HEK293 (cell line): ENCODE measurements around the gene GRIK2.

Experiments
- KLF9 ChIP-seq: fragments of 450-650 bp; formaldehyde crosslinking; IDR thresholded peaks from 2 replicates; pipeline ENCODE4 v1.5.1; 2016; ENCODE audit warnings: missing biosample characterization, missing genetic modification characterization, low read depth
- MEIS1 ChIP-seq: sonication (generic); formaldehyde crosslinking; IDR thresholded peaks from 2 replicates; pipeline ENCODE4 v1.8.1; 2022; ENCODE audit warnings: missing genetic modification reagents, mild to moderate bottlenecking, borderline replicate concordance
- TCF7L2 ChIP-seq: IDR thresholded peaks from 2 replicates; pipeline ENCODE4 v1.6.1; 2011; ENCODE audit warnings: low read depth, mild to moderate bottlenecking, inconsistent platforms, low read length, moderate library complexity, borderline replicate concordance
- ZNF211 ChIP-seq: fragments of 450-650 bp; formaldehyde crosslinking; IDR thresholded peaks from 2 replicates; pipeline ENCODE4 v1.5.1; 2016; ENCODE audit warnings: low read depth, missing biosample characterization, missing genetic modification characterization
- ZNF239 ChIP-seq: fragments of 450-650 bp; formaldehyde crosslinking; IDR thresholded peaks from 2 replicates; pipeline ENCODE4 v1.5.1; 2016; ENCODE audit warnings: missing biosample characterization, missing genetic modification characterization
- ZNF837 ChIP-seq: fragments of 450-650 bp; formaldehyde crosslinking; IDR thresholded peaks from 2 replicates; pipeline ENCODE4 v1.5.1; 2016; ENCODE audit warnings: missing biosample characterization, missing genetic modification characterization
- ZSCAN16 ChIP-seq: fragments of 450-650 bp; formaldehyde crosslinking; IDR thresholded peaks from 2 replicates; pipeline ENCODE4 v1.5.1; 2016; ENCODE audit warnings: missing biosample characterization, missing genetic modification characterization
- TF ChIP-seq, protein P1 (sequence below): fragments of 450-650 bp; formaldehyde crosslinking; IDR thresholded peaks from 2 replicates; pipeline ENCODE4 v1.5.1; 2016; ENCODE audit warnings: missing biosample characterization, missing genetic modification characterization
- TF ChIP-seq, protein P2 (sequence below): fragments of 450-650 bp; formaldehyde crosslinking; IDR thresholded peaks from 2 replicates; pipeline ENCODE4 v1.5.1; 2016; ENCODE audit warnings: missing biosample characterization, missing genetic modification characterization
- TF ChIP-seq, protein P3 (sequence below): fragments of 450-650 bp; formaldehyde crosslinking; IDR thresholded peaks from 2 replicates; pipeline ENCODE4 v1.5.1; 2017; ENCODE audit warnings: missing biosample characterization, missing genetic modification characterization

DNA sequence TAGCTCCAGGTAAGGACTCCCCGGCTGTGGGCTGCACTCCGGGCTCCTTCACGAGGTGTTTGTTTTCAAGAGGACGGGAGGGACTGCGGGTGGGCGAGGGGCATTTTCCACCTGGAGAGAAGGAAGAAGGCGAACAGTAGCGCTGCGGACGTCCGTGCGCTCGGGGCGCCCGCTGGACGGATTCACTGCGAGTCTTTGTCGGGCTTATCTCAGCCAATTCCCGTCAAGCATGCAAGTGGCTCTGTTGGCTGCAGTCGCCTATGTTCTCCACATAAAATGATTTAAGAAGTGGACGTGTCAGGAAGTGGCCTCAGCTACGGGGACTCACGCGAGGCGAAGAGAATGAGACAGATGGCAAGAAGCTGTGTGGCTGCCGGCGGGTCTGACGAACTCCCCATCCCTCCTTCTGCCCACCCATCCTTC lies 332 bp downstream of the GRIK2 start:
- TF ChIP-seq MEIS1 (CRISPR knock-in tag), result no peak
- TF ChIP-seq TCF7L2, result no peak
- TF ChIP-seq, protein P1, sequence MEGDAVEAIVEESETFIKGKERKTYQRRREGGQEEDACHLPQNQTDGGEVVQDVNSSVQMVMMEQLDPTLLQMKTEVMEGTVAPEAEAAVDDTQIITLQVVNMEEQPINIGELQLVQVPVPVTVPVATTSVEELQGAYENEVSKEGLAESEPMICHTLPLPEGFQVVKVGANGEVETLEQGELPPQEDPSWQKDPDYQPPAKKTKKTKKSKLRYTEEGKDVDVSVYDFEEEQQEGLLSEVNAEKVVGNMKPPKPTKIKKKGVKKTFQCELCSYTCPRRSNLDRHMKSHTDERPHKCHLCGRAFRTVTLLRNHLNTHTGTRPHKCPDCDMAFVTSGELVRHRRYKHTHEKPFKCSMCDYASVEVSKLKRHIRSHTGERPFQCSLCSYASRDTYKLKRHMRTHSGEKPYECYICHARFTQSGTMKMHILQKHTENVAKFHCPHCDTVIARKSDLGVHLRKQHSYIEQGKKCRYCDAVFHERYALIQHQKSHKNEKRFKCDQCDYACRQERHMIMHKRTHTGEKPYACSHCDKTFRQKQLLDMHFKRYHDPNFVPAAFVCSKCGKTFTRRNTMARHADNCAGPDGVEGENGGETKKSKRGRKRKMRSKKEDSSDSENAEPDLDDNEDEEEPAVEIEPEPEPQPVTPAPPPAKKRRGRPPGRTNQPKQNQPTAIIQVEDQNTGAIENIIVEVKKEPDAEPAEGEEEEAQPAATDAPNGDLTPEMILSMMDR (tag by site-specific recombination), result no peak
- TF ChIP-seq, protein P2, sequence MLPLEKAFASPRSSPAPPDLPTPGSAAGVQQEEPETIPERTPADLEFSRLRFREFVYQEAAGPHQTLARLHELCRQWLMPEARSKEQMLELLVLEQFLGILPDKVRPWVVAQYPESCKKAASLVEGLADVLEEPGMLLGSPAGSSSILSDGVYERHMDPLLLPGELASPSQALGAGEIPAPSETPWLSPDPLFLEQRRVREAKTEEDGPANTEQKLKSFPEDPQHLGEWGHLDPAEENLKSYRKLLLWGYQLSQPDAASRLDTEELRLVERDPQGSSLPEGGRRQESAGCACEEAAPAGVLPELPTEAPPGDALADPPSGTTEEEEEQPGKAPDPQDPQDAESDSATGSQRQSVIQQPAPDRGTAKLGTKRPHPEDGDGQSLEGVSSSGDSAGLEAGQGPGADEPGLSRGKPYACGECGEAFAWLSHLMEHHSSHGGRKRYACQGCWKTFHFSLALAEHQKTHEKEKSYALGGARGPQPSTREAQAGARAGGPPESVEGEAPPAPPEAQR (tag by site-specific recombination), result no peak
- no peak for TF ChIP-seq ZNF211
- TF ChIP-seq, protein P3, sequence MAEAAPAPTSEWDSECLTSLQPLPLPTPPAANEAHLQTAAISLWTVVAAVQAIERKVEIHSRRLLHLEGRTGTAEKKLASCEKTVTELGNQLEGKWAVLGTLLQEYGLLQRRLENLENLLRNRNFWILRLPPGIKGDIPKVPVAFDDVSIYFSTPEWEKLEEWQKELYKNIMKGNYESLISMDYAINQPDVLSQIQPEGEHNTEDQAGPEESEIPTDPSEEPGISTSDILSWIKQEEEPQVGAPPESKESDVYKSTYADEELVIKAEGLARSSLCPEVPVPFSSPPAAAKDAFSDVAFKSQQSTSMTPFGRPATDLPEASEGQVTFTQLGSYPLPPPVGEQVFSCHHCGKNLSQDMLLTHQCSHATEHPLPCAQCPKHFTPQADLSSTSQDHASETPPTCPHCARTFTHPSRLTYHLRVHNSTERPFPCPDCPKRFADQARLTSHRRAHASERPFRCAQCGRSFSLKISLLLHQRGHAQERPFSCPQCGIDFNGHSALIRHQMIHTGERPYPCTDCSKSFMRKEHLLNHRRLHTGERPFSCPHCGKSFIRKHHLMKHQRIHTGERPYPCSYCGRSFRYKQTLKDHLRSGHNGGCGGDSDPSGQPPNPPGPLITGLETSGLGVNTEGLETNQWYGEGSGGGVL, result no peak
- TF ChIP-seq ZNF837 (tag by site-specific recombination), result no peak
- TF ChIP-seq ZSCAN16, result no peak
- no peak for TF ChIP-seq KLF9 (tag by site-specific recombination)
- TF ChIP-seq ZNF239, result no peak
